ENCODE measurements around the gene BDH1.

GRCh38 chr3:197512691-197513571 lies 42.8 kb downstream of the BDH1 start:
- TF ChIP-seq CTCF (IDR thresholded peaks at IDR 0.05; ENCODE audit: poor library complexity, severe bottlenecking) (no peak), EZH2 (IDR thresholded peaks at IDR 0.05; ENCODE audit: borderline replicate concordance, insufficient read depth, low read length, poor library complexity, severe bottlenecking) (no peak), POLR2AphosphoS5 (IDR thresholded peaks at IDR 0.05) (no peak), EP300 (conservative IDR thresholded peaks at IDR 0.05; ENCODE audit: poor library complexity, severe bottlenecking) (no peak), RAD21 (conservative IDR thresholded peaks at IDR 0.05) (no peak), REST (IDR thresholded peaks at IDR 0.05; ENCODE audit: borderline replicate concordance) (no peak), SMC3 (conservative IDR thresholded peaks at IDR 0.05; ENCODE audit: poor library complexity) (no peak), MXI1 (conservative IDR thresholded peaks at IDR 0.05; ENCODE audit: poor library complexity, severe bottlenecking) (no peak), TAF1 (IDR thresholded peaks at IDR 0.05; ENCODE audit: low read depth) (no peak)
